Measurements from ENCODE around the gene SH2D7. TPM values are rescaled to one million over a fixed set of nuclear protein-coding genes. Genes with fewer than 3 reads are reported as not detected.

SH2D7 gene
- polyA plus RNA-seq, 2 of the 4 experiments (the other 2 are of a cell fraction), result not detected

GRCh38 chr15:78102741-78103140 lies 10.4 kb downstream of the SH2D7 start:
- no peak for FAIRE-seq
- Histone ChIP-seq H3K4me3 (no peak overlapping the region), H3K4me2 (no peak overlapping the region), H3K27ac (no peak overlapping the region), H3K9me3 (no peaks in the 10 kb centered on the region), H3K4me1 (no peaks in the 10 kb centered on the region)
- ChIA-PET CTCF (interaction anchor here (1.0 to 5.4 kb wide), 8 partner anchors 11 to 144 kb away, joined by 3 to 37 read pairs (median 14); partner anchors contain the start of gene SH2D7), POLR2A (no interaction called here)
- WGBS (ENCODE audit: missing lambda C conversion rate), result 76% methylated on average over 6 of the region's 6 CpGs
- TF ChIP-seq GATA3 (IDR thresholded peaks at IDR 0.05; ENCODE audit: borderline replicate concordance) (no peak), ELK1 (IDR thresholded peaks at IDR 0.05; ENCODE audit: low read depth, low read length) (no peak), EHMT2 (IDR thresholded peaks at IDR 0.05; ENCODE audit: low read depth) (no peak), E2F6 (IDR thresholded peaks at IDR 0.05; ENCODE audit: borderline replicate concordance, low read depth) (no peak), RARB (CRISPR knock-in tag; IDR thresholded peaks at IDR 0.05) (no peak)
- no peak; a peak in 1 of 6 replicates for ATAC-seq
- DNase-seq (ENCODE audit: low read depth in 1 of 2, low spot score in 1 of 2), result no peak

GRCh38 chr15:78103406-78104118 lies 11.2 kb downstream of the SH2D7 start:
- Histone ChIP-seq H3K4me3 (no peak overlapping the region), H3K4me1 (no peaks in the 10 kb centered on the region), H3K27ac (no peak overlapping the region), H3K4me2 (no peak overlapping the region), H3K9me3 (no peaks in the 10 kb centered on the region)
- CTCF ChIA-PET, result interaction anchor here (1.0 to 10.9 kb wide), 10 partner anchors 10 to 146 kb away, joined by 3 to 206 read pairs (median 8); partner anchors contain the start of gene SH2D7
- FAIRE-seq (no peak), ATAC-seq (no peak), DNase-seq (ENCODE audit: low read depth in 1 of 2, low spot score in 1 of 2) (no peak)
- WGBS (ENCODE audit: missing lambda C conversion rate), result 80% methylated on average over 12 of the region's 12 CpGs
- TF ChIP-seq ZSCAN20 (CRISPR knock-in tag; IDR thresholded peaks at IDR 0.05) (no peak), HOXA7 (CRISPR knock-in tag; IDR thresholded peaks at IDR 0.05) (no peak), JUNB (IDR thresholded peaks at IDR 0.05) (no peak), FOSL2 (IDR thresholded peaks at IDR 0.05) (no peak), FOSL2 (CRISPR knock-in tag; IDR thresholded peaks at IDR 0.05) (no peak), ATOH8 (CRISPR knock-in tag; IDR thresholded peaks at IDR 0.05; ENCODE audit: low read depth) (no peak), SREBF2 (IDR thresholded peaks at IDR 0.05) (no peak), MAZ (IDR thresholded peaks at IDR 0.05; ENCODE audit: borderline replicate concordance, low read depth, low read length) (no peak), NR3C1 (IDR thresholded peaks at IDR 0.05) (no peak), EHMT2 (IDR thresholded peaks at IDR 0.05; ENCODE audit: low read depth) (no peak), RAD21 (conservative IDR thresholded peaks at IDR 0.05 in 1 of 2, IDR thresholded peaks at IDR 0.05 in 1 of 2) (no peak), CBX8 (IDR thresholded peaks at IDR 0.05) (no peak), SMC3 (IDR thresholded peaks at IDR 0.05) (no peak), FOSB (CRISPR knock-in tag; IDR thresholded peaks at IDR 0.05) (no peak), KDM5A (IDR thresholded peaks at IDR 0.05) (no peak), BHLHE40 (IDR thresholded peaks at IDR 0.05; ENCODE audit: low read depth, low read length) (no peak)
- POLR2A ChIA-PET, result no interaction called here

- H3K27ac ChIP-seq, result no peak overlapping the region
- ChIA-PET POLR2A (no interaction called here), CTCF (interaction anchor here (1.0 to 10.9 kb wide), 9 partner anchors 9 to 147 kb away, joined by 3 to 206 read pairs (median 18); partner anchors contain the start of gene SH2D7)
- WGBS (ENCODE audit: missing lambda C conversion rate), result 88% methylated on average over 4 of the region's 4 CpGs
- H3K4me2 ChIP-seq, result no peak overlapping the region
- ATAC-seq (no peak), DNase-seq (ENCODE audit: low read depth in 1 of 2, low spot score in 1 of 2) (no peak), FAIRE-seq (no peak)
- no peaks in the 10 kb centered on the region for H3K9me3 ChIP-seq
- H3K4me1 ChIP-seq, result no peaks in the 10 kb centered on the region
- no peak overlapping the region for H3K4me3 ChIP-seq
- TF ChIP-seq FOXS1 (CRISPR knock-in tag; IDR thresholded peaks at IDR 0.05), result no peak
- no peak for TF ChIP-seq MAFK (IDR thresholded peaks at IDR 0.05; ENCODE audit: partially characterized antibody)
- no peak for TF ChIP-seq ZSCAN20 (CRISPR knock-in tag; IDR thresholded peaks at IDR 0.05)
- no peak for TF ChIP-seq PHF8 (IDR thresholded peaks at IDR 0.05; ENCODE audit: borderline replicate concordance, low read depth)
- no peak for TF ChIP-seq BHLHE40 (IDR thresholded peaks at IDR 0.05; ENCODE audit: low read depth, low read length)
- no peak for TF ChIP-seq GATA3 (IDR thresholded peaks at IDR 0.05; ENCODE audit: borderline replicate concordance)
- TF ChIP-seq SREBF2 (IDR thresholded peaks at IDR 0.05), result no peak
- no peak for TF ChIP-seq REST (IDR thresholded peaks at IDR 0.05)
- TF ChIP-seq EHMT2 (IDR thresholded peaks at IDR 0.05; ENCODE audit: low read depth), result no peak
- TF ChIP-seq USF2 (IDR thresholded peaks at IDR 0.05), result no peak
- TF ChIP-seq RNF2 (IDR thresholded peaks at IDR 0.05; ENCODE audit: borderline replicate concordance, low read depth), result no peak
- TF ChIP-seq NPAS2 (CRISPR knock-in tag; IDR thresholded peaks at IDR 0.05; ENCODE audit: borderline replicate concordance), result no peak
Measured at GRCh38 chr15:78104119-78104479, 11.7 kb downstream of the SH2D7 start.

All from A549 (cell line).